IMR-90 (cell line): ENCODE results near the gene OTUB2.

Experiments
- CTCF ChIP-seq: conservative IDR thresholded peaks from 2 replicates; pipeline ENCODE4 v1.5.1; 2012; ENCODE audit warnings: mild to moderate bottlenecking, low read depth, low read length, improper control_type of control experiment
- POLR2A ChIP-seq: IDR thresholded peaks from 2 replicates; pipeline ENCODE4 v1.6.1; 2012; ENCODE audit warnings: mild to moderate bottlenecking, low read depth, low read length
- RAD21 ChIP-seq: IDR thresholded peaks from 2 replicates; pipeline ENCODE4 v1.6.1; 2012; ENCODE audit warnings: low read length, improper control_type of control experiment
- SMC3 ChIP-seq: fragments of 150-350 bp; IDR thresholded peaks from 2 replicates; pipeline ENCODE4 v1.6.1; 2016; ENCODE audit warnings: low read depth, mild to moderate bottlenecking, antibody characterized with exemption, low read length, moderate library complexity

GRCh38 chr14:94042433-94043091, 16.4 kb downstream of the OTUB2 start:
- TF ChIP-seq POLR2A (no peak), CTCF (no peak), RAD21 (no peak), SMC3 (no peak)
